Lung microvascular endothelial cell (primary cell): ENCODE measurements around the gene NEU3. TPM values are rescaled to one million over a fixed set of nuclear protein-coding genes. Genes with fewer than 3 reads are reported as not detected.
"Not testable (repeated sequence)": the region's sequence is repeated elsewhere in the genome, so short reads cannot be mapped to it uniquely, and the experiment has no call there.

ENCODE experiments used
- DNase-seq, 2 donors: peaks; one replicate each; pipeline versions ENCODE4 v3.0.0 to v3.0.0-alpha.2; 2010; ENCODE audit warnings: low read depth in 2 of 2
- total RNA-seq: library from RNA; depleted of rRNA; stranded (reverse); fragments of >200 nt; gene quantifications from 2 replicates; pipeline ENCODE4 v1.2.1, GENCODE V29; 2014

Gene NEU3
- total RNA-seq, 1 donor from 2014 or later, result 7.1 TPM

DNA sequence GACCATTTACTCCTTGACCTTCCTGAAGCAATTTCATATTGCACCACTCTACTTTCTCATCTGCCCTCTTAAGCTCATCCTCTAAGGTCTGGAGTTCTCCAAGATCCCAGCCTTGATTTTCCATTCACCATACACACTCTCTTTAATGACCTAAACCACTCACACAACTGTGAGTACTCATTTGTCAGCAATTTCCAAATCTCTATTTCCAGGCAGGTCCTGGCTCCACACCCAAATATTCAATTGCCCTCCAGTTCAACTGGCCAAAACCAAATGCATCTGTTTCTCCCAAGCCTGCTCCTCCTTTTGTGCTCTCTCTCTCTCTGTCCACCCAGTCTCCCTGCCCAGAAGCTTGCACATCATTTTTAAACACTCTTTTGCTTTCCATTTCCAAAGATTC, 39.6 kb downstream of the NEU3 start:
- DNase-seq, result no peak

DNA sequence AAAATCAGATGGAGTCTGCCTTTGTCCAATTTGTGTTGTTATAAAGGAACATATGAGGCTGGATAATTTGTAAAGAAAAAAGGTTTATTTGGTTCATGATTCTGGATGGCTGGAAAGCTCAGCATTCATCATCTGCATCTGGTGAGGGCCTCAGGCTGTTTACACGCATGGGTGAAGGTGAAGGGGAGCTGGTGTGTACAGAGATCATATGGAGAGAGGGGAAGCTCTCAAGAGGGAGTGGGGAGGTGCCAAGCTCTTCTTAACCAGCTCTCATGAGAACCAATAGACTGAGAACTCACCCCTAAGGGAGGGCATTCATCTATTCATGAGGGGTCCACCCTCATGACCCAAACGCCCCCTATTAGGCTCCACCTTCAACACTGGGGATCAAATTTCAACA, 40.0 kb downstream of the NEU3 start:
- no peak for DNase-seq

GRCh38 chr11:75029836-75030631, 41.3 kb downstream of the NEU3 start:
- peak in 1 of 2 donors; percentile 22 for DNase-seq

DNA sequence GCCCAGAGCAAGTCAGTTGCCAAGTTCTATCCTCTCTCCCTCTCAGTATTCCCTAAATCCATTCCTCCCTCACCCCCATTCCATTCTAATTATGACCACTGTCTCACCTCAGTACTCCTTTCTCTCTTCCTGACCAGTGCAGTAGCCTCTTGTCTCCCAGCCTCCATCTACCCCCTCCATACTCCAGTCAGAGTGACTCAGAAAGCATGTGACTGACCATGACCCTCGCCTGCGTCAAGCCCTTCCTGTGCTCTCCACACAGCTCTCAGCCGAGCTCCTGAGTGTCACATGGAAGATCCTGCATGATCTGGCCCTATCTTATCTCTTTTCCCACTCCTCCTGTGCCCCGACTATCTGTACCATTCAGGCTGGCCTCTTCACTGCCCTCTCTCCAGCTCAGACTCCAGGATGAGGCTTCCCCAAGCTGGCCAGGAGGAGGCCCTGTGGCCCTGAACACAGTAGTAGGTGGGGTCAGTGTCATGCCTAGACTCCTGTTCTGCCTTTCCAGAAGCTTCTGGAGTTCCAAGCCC, 42.6 kb downstream of the NEU3 start:
- peak; percentile 79 to 91 for DNase-seq

- peak; percentile 81 to 84 for DNase-seq
Measured at GRCh38 chr11:75031771-75032549, 43.2 kb downstream of the NEU3 start.

GRCh38 chr11:75032550-75032935, 43.8 kb downstream of the NEU3 start:
- no peak for DNase-seq

DNA sequence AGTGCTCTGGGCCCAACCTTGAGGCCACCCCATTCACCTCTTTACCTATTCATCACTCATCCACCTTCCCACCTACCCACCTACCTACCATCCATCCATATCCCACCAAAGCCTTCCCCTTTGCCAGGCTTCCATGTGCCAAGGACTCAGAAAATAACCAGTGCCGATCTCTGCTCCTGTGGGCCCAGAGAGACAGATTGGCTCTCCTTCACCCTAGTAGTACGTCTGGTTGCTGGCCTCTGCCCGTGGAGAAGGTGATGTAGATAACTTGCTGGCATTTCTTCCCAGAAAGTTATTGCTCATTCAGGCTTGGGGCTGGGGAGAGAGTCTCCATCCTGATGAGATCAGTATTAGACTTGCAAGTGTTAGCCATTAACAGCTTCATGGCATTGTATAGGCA, 45.2 kb downstream of the NEU3 start:
- no peak for DNase-seq

GRCh38 chr11:75035256-75035655, 46.5 kb downstream of the NEU3 start:
- DNase-seq, result no peak

- DNase-seq, result no peak
Measured at GRCh38 chr11:75035911-75036565, 47.3 kb downstream of the NEU3 start.

GRCh38 chr11:75040167-75040770, 51.5 kb downstream of the NEU3 start:
- no peak for DNase-seq

GRCh38 chr11:75041263-75041662, 52.5 kb downstream of the NEU3 start:
- DNase-seq, result no peak

- DNase-seq, result not testable (repeated sequence)
Measured at GRCh38 chr11:75041821-75042220, 53.1 kb downstream of the NEU3 start.

DNA sequence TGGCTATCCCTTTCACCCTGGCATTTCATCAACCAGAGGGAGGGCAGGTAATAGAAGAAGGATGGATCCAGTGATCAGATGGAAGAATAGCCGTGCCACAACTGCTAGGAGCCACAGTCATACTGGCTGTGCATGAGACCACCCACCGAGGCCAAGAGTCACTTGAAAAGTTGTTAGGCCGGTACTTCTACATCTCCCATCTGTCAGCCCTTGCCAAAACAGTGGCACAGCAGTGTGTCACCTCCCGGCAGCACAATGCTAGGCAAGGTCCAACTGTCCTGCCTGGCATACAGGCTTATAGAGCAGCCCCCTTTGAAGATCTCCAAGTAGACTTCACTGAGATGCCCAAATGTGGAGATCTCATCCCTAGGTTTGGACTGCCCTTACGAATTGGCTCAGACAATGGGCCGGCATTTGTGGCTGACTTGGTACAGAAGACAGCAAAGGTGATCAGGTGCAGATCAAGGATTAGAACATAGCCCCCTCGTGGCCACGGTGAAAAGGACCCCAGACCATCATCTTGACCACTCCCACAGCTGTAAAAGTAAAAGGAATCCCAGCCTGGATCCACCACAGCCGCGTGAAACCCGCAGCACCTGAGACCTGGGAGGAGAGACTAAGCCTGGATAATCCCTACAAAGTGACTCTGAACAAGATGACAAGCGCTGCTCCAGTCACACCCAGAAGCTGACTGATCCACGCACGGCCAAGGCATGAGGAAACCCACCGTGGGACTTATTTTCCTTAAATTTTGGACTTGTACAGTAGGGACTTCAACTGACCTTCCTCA, 55.8 kb downstream of the NEU3 start:
- not testable (repeated sequence) for DNase-seq

DNA sequence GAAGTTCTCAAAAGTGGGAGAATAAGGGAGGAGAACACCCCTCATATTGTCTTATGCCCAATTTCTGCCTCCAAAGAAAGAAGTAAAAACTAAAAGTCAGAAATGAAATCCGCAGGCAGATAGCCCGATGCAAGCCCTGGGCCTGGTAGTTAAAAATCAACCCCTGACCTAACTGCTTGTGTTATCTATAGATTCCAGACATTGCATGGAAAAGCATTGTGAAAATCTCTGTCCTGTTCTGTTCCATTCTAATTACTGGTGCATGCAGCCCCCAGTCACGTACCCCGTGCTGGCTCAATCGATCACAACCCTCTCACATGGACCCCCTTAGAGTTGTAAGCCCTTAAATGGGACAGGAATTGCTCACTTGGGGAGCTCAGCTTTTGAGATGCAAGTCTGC, 57.9 kb downstream of the NEU3 start:
- DNase-seq, result not testable (repeated sequence)

- no peak for DNase-seq
Measured at GRCh38 chr11:75047191-75047590, 58.5 kb downstream of the NEU3 start.

DNA sequence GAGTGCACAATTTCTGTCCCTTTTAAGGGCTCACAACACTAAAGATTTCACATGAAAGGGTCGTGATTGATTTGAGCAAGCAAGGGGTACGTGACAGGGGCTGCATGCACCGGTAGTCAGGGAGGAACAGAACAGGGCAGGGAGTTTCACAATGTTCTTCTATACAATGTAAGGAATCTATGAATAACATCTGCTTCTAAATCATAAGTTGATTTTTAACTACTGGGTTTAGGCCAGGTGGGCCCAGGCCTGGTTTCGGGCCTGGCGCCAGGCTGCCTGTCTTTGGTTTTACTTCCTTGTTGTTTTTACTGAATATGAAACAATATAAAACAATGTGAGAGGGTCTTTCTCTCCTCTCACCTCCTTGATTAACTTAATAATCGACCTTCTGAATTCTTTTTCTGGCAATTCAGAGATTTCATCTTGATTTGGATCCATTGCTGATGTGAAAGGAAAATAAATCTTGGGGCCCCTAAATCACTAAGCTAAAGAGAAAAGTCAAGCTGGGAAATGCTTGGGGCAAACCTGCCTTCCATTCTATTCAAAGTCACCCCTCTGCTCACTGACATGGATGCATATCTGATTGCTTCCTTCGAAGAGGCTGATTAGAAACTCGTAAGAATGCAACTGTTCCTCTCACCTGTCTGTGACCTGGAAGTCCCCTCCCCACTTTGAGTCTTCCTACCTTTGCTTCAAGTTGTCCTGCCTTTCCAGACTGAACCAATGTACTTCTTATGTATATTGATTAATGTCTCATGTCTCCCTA, 61.0 kb downstream of the NEU3 start:
- DNase-seq, result not testable (repeated sequence)

GRCh38 chr11:75050516-75050915, 61.8 kb downstream of the NEU3 start:
- no peak for DNase-seq

- DNase-seq, result no peak
Measured at GRCh38 chr11:75051043-75051442, 62.3 kb downstream of the NEU3 start.

GRCh38 chr11:75052457-75052856, 63.7 kb downstream of the NEU3 start:
- no peak for DNase-seq

DNA sequence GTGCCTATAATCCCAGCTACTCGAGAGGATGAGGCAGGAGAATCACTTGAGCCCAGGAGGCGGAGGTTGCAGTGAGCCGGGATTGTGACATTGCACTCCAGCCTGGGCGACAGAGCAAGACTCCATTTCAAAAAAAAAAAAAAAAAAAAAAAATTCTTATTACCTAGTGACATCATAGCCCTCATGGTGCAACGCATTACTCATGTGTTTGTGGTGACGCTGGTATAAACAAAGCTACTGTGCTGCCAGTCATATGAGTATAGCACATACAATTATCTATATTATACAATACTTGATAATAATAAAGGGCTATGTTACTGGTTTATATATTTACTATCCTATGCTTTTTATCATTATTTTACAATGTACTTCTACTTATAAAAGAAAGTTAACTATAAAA, 66.8 kb downstream of the NEU3 start:
- no peak for DNase-seq
